Fibroblast of skin of right quadriceps (primary cell): ENCODE results near the gene CD69.

Source experiments
- DNase-seq: peaks from one replicate; pipeline ENCODE4 v3.0.0-alpha.2; 2013

Gene CD69

DNA sequence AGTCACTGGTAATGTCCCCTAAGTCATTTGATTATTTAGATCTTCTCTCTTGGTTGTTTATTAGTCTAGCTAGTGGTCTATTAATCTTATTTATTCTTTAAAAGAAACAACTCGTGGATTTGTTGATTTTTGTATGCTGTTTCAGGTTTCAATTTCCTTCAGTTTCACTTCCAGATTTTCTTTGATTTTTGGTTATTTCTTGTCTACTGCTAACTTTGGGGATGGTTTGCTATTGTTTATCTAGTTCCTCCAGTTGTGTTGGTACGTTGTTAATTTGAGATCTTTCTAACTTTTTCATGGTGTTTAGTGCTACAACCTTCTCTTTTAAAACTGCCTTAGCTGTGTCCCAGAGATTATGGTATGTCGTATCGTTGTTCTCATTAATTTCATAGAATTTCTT lies 18.5 kb upstream of the CD69 start:
- DNase-seq, result no peak

DNA sequence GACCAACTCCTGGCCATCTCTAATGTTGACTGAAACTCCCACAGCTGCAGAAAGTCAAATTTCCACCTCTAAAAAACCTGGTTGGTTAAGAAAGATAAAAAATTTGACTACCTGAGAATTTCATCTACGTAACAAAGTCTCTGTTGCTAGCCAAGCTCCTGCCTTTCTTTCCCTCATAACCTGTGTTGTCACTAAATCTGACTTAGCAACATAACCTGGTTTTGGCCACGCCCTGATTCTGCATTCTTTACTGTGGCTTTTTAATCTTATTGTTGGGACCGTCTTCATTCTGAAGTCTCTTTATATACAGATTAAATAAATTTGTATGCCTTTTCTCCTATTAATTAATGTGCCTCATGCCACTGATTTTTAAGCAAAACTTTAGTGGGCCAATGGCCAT lies 16.1 kb upstream of the CD69 start:
- DNase-seq, result no peak

DNA sequence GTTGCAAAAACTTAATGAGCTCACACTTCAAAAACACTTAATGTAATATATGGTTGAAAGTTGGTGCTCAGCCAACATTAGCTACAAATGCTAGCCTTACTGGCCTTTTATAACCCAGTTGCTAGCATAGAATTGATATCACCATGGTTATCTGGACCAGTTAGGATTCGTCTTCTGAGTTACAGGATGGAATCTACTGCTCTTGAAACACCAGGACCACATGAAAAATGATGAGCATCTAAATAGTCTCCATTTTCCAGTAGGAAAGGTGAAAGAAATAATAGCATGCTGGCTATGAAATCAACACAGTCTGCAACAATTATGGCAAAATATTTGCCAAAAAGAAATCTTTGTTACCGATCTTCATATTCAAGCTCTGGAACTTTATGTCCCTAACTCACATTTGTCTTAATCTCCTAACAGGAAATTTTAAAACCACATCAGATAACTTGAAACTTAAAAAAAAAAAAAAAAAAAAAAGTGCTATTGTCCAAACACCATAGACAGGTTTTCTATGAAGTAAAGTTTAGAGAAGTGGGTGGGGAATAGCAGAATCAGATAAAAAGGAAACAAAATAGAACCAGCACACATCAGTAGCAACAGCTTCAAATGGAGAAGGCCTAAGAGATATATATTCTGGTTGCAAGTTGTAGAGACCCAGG lies 12.6 kb upstream of the CD69 start:
- no peak for DNase-seq

DNA sequence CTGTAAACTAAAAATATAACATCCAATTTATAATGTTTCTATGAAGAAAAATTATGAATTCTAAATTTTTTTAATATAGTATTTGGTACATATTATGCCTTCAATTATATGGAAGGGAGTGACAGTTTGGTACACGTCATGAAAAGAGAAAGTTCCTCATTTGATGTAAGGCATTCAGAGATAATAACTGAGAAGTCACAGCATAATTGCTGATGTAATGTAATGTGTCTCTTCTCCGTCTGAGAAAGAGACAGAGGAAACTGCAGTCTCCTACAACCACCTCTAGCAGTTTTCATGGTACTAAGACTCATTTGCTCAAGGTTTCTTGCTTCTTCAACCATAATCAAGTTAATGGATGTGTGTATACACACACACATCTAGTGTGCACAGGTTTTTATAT lies 2.3 kb upstream of the CD69 start:
- DNase-seq, result no peak

DNA sequence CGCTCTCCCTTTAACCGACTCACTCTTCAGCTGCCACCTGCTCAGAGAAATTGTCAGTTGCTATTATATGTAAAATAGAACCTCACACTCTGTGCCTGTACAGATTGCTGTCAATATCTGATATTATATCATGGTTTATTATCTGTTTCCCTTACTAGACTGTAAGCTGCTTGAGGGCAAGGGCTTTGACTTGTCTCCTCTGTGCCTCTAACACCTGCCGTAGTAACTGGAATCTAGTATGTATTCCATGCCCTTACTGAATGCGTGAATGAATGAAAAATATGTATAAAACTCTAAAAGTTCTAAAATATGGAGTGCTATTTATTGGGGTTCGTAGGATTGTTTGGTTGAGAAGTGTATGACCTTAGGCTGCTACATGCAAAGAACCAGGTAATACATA lies 1.7 kb upstream of the CD69 start:
- no peak for DNase-seq

DNA sequence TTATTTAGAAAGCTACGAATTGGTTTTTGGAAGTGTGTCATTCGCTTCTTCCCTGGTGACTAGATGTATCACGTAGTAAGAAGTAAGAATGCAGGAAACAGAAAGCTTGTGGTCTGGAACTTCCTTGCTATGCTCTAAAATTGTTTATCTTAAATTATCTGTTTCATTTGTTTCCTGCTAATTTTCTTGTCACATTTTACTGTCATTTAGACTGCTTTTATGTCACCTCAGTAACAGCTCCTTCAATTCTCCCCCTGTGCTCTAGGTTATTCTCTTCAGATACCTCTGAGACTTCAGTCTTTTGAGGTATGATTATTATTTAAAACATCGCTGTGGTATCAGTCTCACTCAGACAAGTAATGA lies 699 bp upstream of the CD69 start:
- DNase-seq, result no peak

DNA sequence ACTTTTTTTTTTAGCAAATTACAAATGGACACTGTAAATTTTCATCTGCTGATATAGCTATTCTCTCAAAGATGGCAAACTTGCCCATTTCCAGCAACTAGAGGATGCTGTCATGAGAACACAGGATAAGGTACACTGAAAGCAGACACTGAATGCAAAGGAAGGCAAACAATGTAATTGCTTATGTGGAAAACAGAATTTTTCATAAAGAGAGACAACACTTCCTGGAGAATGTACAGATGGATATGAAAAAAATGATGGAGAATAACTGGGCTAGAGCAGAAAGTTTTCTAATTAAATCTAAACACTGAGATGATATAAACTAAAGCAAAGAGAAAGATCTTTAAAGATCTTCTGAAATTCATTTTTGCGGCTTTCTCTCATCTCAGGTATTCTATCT lies 581 bp downstream of the CD69 start:
- no peak for DNase-seq

DNA sequence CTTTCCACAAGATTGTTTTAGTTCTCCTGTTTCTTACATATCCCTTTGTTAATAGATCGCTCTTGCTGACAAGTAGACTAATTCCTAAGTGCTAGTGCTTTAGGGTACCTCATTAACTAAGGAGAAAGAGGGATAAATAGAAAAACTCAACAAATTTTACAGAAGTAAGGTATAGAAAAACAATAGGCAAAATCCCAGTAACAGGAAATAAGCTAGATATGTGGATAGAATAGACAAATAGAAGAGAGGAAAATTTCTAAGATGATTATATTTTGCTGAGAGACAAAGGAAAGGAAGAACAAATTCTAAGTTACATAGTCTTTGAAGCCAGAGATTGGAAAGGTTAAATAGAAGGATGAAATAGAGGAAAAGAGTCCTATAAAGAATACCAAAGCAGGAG lies 1.0 kb downstream of the CD69 start:
- DNase-seq, result no peak

DNA sequence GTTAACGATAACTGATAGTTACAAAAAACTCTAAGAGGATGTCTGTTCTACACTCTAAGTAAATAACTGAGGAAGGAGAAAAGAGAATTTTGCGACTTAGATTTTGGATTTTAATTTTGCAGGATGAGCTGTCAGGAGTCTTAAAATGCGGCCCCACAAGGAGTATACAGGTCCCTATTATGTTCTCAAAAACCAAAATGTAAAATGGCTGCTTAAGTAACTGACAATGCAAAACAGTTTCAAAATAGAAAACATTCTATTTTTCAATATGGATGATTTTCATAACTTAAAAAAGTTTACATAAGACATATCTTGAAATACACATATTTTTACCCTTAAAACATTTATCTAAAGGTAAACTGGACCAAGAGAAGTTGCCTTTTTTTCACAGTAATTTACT lies 2.6 kb downstream of the CD69 start:
- DNase-seq, result no peak

DNA sequence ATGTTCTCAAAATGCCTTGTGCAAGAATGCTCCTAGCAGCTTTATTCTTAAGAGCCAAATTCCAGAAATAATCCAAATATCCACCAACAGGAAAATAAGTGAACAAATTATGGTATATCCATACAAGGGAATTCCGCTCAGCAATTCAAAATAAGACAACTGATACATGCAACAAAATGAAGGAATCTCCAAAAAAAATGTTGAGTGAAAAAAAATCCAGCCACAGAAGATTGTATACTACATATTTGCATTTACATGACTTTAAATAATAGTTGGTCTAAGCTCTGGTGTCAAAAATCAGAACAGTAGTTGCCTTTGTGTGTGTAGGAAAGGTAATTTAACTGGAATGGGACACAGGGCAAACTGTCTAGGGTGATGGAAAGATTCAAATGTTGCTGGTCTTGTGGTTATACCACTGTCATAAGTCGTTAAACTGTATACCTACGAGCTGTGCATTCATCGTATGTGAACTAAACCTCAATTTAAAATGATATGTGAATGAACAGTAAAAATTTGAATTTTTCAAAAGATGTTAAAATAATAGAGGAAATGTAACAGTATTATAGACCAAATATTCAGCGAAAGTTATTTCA lies 3.2 kb downstream of the CD69 start:
- DNase-seq, result no peak

DNA sequence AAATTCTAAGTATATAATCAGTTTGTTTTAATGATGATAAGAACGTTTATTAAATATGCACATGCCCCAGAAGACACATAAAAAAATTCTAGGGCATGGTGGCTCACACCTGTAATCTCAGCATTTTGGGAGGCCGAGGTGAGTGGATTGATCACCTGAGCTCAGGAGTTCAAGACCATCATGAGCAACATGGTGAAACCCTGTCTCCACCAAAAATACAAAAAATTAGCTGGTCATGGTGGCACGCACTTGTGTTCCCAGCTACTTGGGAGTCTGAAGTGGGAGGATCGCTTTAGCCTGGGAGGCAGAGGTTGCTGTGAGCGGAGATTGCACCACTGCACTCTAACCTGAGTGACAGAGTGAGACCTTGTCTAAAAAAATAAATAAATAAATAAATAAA lies 4.0 kb downstream of the CD69 start:
- no peak for DNase-seq

DNA sequence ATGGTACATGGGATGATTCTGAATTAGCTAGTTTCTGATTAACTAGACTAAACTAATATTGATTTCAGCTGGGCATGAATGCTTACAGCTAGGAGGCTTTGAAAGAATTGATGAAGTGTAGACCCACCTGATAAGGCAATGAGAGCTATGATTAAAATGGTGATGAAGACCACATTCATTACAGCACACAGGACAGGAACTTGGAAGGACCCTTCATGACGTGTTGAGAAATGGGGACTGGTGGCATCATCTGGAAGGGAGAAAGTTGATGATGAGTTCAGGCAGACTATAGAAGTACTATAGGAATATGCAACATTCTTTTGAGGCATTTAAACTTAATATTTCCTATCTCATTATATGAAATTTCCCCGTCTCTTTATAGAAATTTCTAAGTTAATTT lies 4.5 kb downstream of the CD69 start:
- no peak for DNase-seq

DNA sequence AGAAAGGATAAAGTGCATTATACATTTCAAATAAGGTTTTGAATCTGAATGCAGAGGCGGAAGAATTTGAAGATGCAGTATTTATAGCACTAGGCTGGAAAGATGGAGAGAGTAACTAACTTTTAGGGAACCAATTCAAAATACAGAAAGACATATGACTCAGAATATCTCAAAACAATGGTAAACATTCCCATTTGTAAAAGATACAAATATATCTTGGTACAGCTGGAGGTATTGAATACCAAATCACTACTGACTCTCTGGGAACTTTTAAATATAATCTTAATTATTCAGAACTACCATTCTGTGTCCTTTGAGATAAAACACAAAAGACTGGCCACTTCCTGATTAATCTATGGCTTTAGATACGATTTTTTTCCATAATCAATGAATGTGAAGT lies 5.1 kb downstream of the CD69 start:
- DNase-seq, result no peak

DNA sequence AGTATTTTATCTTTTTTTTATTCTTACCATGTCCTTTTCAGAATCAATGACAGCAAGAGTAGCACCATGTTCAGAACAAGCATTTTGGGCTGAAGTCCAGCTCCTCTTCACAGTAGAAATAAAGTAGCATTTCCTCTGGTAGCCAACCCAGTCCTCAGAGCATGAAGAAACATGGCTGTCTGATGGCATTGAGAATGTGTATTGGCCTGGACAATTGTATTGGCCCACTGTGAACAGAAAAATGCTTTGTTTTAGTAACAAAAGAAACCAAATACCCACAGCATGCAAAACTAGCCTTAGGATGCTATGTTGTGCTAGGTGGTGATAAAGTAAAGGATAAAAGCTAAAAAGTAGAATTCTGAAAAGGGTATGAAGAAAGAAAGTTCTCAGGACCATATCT lies 5.7 kb downstream of the CD69 start:
- no peak for DNase-seq

DNA sequence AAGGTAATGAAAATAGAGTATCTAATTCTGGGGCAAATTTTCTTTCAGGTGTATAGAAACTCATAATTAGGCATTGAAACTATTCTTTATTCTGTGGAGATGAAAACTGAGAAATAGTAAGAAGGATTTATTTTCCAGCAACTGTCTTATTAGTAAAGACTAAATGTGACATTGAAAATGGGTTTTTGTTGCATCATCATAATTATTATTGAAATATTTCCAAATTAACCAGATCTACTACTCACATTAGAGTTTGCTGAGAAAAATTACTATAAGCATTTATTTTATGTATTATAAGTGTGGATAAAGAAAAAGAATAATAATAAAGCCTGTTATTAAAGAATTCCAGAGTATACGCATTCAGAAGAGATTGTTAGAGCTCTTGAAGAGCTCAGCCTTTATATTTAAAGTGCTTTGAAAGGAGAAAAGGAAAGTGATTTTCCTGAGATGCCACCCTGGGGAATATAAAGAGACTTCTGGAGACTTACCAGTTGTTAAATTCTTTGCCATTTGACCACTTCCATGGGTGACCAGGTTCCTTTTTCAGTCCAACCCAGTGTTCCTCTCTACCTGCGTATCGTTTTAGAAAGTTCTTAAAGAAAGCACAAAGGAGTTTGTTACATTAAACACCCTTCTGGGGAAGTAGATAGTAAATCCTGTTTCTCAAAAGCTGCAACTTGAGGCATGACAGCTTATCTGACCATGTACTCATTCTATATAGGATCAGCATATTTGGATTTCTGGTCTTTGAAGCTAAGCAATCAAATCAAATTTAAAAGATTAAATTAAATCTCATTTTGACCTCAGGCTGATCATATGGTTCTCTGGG lies 6.4 kb downstream of the CD69 start:
- DNase-seq, result no peak

DNA sequence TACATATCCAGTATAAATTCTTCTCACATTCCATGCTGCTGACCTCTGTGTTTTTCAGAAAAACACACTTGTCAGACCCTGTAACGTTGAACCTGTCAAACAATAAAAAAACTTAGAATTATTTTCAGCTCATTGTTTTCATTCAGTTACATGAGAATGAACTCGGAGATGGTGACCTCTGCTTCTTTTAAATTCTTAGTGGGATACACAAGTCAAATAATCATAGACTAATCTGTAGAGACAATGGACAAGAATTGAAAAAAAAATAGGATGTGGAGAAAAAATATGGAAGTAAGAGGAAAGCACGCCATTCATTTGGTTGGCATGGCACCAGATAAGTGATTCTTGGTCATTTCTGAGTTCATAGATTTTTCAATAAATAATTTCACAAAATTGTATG lies 7.2 kb downstream of the CD69 start:
- no peak for DNase-seq

DNA sequence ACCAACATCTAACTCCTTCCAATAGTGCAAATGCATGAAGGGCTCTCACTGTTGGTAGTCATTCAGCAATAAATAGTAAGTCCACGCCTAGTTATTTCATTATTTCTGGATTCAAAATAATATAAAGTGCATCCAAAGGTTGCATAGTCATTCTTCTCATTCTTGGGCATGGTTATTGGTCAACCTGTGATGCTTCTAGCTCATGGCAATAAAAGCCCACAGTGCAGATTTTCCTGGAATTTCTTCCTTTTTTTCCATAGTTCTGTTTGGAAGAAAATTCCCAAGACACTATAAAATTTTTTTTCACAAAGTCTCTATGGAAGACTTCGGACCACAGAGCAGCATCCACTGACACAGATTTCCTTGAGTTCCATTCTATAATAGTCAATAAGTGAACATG lies 7.6 kb downstream of the CD69 start:
- DNase-seq, result no peak

DNA sequence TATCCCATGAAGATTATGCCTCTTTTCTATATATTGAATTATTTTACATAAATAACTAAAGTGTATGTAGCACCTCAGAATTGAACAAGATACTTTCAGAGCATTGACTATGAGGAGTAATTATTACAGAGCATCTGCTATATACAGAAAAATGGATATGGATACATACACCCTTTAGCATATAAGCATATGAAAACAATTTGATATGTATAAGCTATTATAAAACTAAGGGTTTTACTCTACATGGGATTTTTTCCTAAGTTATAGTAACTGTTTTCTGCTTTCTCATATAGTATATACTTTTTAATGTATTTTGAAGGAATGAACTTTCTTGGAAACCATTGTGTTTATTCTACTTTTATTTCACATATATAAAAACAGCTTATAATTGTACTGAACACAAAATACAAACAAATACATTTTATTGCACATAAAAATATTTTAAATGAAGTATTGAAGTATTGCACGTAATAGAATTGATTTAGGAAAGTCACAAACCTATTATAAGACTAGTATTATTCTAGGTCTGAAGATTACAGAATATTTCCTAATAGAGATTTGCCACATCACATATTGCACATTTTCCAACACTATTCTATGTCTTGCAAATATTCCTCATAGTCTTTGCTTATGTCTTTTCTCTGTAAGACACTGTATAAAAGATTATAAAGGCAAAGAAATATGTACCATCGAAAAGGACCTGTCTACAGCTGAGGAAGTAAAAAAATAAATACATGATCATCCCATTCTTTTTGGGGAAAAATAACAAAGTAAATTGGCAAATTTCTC lies 8.4 kb downstream of the CD69 start:
- DNase-seq, result no peak

DNA sequence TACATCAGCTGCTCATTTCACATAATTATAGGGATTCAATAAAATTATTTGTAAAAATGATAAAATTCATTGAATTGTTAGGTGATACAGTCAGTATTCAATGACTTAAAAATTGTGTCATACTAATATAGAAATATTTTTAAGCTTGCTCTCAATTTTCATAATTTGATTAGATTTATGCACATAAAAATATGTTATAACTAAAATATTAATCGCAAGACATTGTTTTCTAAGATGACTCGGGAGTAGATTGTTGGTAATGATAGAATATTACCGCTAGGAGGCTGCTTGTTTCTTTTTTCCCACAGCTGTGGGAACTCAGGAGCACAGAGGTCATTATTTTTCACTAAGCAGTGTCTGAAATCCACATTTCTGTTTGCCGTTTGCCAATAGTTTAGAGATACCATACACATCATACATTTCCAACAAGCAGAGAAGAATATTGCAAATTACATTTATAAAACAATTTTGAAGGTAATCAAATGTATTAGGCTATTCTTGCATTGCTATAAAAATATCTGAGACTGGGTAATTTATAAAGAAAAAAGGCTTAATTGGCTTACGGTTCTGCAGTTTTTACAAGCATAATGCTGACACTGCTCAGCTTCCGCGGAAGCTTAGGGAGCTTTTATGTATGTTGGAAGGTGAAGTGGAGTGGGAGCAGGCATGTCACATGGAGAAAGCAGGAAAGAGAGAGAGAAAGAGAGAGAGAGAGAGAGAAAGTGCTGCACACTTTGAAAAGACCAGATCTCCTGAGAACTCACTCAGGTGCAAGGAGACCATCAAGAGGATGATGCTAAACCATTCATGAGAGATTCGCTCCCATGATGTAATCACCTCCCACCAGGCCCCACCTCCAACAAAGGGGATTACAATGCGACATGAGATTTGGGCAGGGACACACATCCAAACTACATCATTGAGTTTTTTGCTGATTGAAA lies 9.2 kb downstream of the CD69 start:
- DNase-seq, result no peak

DNA sequence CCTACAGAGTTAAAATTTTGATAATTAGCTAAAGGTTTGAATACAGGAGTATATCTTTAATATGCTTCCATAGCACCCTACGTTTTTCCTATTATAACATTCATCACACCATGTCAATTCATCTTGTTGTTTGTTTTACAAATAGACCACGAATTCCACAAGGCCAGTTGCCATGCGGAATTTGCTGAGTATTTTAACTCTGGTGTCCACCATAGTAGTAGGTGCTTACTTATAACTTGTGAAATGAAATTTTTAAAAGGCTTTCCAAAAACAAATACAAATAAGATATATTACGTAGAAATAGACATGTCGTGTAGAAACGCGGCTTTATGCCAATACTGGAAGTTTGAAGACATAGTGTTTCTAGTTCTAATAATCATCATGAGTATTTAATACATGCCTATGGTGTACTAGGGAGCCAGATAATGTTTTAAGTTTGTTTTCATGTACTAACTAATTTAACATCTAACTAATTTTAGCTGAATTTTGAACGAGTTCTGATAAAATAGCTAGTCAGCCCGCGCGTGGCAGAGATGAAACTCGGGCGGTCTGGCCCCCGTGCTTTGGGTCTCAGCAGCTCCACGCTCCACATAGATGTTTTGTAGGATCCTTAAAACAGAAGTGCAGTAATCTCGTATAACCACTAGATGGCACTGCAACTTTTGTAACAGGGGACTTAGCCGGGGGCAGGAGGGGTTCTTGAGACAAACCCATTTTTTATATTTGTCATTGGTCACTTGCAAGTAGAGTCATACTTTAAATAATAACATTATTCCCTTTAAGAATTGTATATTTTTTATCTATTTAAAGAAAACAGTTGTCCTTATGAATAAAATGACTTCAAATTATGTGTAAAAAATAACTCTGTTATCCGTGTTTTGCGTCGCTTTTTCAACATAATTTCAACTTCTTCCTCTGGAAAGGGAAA lies 10.2 kb downstream of the CD69 start:
- DNase-seq, result peak; percentile 48

DNA sequence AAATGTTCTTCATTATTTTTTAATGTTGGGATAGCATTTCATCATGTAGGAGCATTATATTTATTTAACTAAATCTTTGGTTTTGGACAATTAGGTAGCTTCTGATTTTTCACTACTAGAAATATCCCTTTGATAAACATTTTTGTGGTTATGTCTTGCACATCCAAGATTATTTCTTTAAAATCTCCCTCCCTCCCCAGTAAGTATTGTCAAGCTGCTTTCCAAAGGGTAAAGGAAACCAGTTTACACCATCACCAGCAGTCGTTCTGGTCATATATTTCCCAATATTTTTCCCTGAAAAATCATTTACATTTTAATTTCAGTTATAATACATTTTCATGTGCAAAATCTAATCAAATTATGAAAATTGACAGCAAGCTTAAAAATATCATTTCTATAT lies 11.1 kb downstream of the CD69 start:
- no peak for DNase-seq
